Trophoblast cell (in vitro differentiated cells and primary cell): ENCODE measurements around the gene EP400.

Experiments
- DNase-seq, 2 donors: peaks; one replicate each; pipeline ENCODE4 v3.0.0-alpha.2; 2016
- H2AFZ ChIP-seq: 2 replicates; pipeline ENCODE4 v1.6.1; 2013; ENCODE audit warnings: low read length, moderate library complexity, mild to moderate bottlenecking; ENCODE audit not compliant: insufficient read depth, poor library complexity
- H2AK5ac ChIP-seq: 2 replicates; pipeline ENCODE4 v1.6.1; 2013; ENCODE audit warnings: mild to moderate bottlenecking, low read length
- H2BK120ac ChIP-seq: 2 replicates; pipeline ENCODE4 v1.6.1; 2013; ENCODE audit warnings: low read length, mild to moderate bottlenecking, moderate library complexity; ENCODE audit not compliant: insufficient read depth, poor library complexity
- H2BK12ac ChIP-seq: 2 replicates; pipeline ENCODE4 v1.6.1; 2013; ENCODE audit warnings: mild to moderate bottlenecking, low read length, moderate library complexity
- H2BK5ac ChIP-seq: 2 replicates; pipeline ENCODE4 v1.6.1; 2013; ENCODE audit warnings: low read length, low read depth, moderate library complexity, mild to moderate bottlenecking; ENCODE audit not compliant: poor library complexity
- H3K14ac ChIP-seq: 2 replicates; pipeline ENCODE4 v1.6.1; 2013; ENCODE audit warnings: mild to moderate bottlenecking, low read length
- H3K18ac ChIP-seq: 2 replicates; pipeline ENCODE4 v1.6.1; 2013; ENCODE audit warnings: mild to moderate bottlenecking, low read length
- H3K23ac ChIP-seq: 2 replicates; pipeline ENCODE4 v1.6.1; 2013; ENCODE audit warnings: low read length
- H3K27ac ChIP-seq: 2 replicates; pipeline ENCODE4 v1.5.1; 2013; ENCODE audit warnings: low read depth, mild to moderate bottlenecking, inconsistent platforms, low read length, moderate library complexity
- H3K27me3 ChIP-seq: 2 replicates; pipeline ENCODE4 v1.6.1; 2013; ENCODE audit warnings: inconsistent platforms, mild to moderate bottlenecking, low read length, moderate library complexity; ENCODE audit not compliant: insufficient read depth
- H3K36me3 ChIP-seq, 2 experiments: 1 replicate in 1 of 2; 2 replicates in 1 of 2; pipeline ENCODE4 v1.6.1; 2013; ENCODE audit warnings: low read length in 2 of 2, mild to moderate bottlenecking in 2 of 2, moderate library complexity in 1 of 2; ENCODE audit not compliant: insufficient read depth in 2 of 2, control insufficient read depth in 1 of 2
- H3K4ac ChIP-seq: 2 replicates; pipeline ENCODE4 v1.6.1; 2013; ENCODE audit warnings: low read depth, mild to moderate bottlenecking, low read length, moderate library complexity
- H3K4me1 ChIP-seq, 2 experiments: 1 replicate in 1 of 2; 2 replicates in 1 of 2; pipeline ENCODE4 v1.6.1; 2013; ENCODE audit warnings: low read length in 2 of 2, mild to moderate bottlenecking in 2 of 2, moderate library complexity in 1 of 2; ENCODE audit not compliant: insufficient read depth in 2 of 2, control insufficient read depth in 1 of 2
- H3K4me2 ChIP-seq: 2 replicates; pipeline ENCODE4 v1.6.1; 2013; ENCODE audit warnings: inconsistent platforms, mild to moderate bottlenecking, low read length, moderate library complexity
- H3K4me3 ChIP-seq: 2 replicates; pipeline ENCODE4 v1.5.1; 2013; ENCODE audit warnings: mild to moderate bottlenecking, low read depth, low read length, inconsistent platforms
- H3K79me1 ChIP-seq: one replicate; pipeline ENCODE4 v1.6.1; 2013; ENCODE audit warnings: low read length
- H3K79me2 ChIP-seq: 2 replicates; pipeline ENCODE4 v1.6.1; 2013; ENCODE audit warnings: low read length, mild to moderate bottlenecking; ENCODE audit not compliant: control insufficient read depth, insufficient read depth, poor library complexity
- H3K9ac ChIP-seq: 2 replicates; pipeline ENCODE4 v1.6.1; 2013; ENCODE audit warnings: mild to moderate bottlenecking, low read length
- H3K9me3 ChIP-seq: 2 replicates; pipeline ENCODE4 v1.6.1; 2013; ENCODE audit warnings: low read depth, mild to moderate bottlenecking, control low read depth, inconsistent platforms, low read length; ENCODE audit not compliant: insufficient read depth
- H4K12ac ChIP-seq: 2 replicates; pipeline ENCODE4 v1.6.1; 2013; ENCODE audit warnings: low read depth, mild to moderate bottlenecking, low read length, moderate library complexity
- H4K8ac ChIP-seq: 2 replicates; pipeline ENCODE4 v1.6.1; 2013; ENCODE audit warnings: low read depth, mild to moderate bottlenecking, low read length, moderate library complexity
- H4K91ac ChIP-seq: one replicate; pipeline ENCODE4 v1.6.1; 2013; ENCODE audit warnings: low read depth, mild to moderate bottlenecking, low read length, moderate library complexity
- WGBS: extraction: QIAGEN DNeasy Blood & Tissue Kit; methylation state at CpG from one replicate; pipeline ENCODE4 v1.1.7; 2013; ENCODE audit warnings: missing lambda C conversion rate; ENCODE audit not compliant: insufficient read length, insufficient coverage; ENCODE audit errors: extremely low coverage; 5-methylcytosine and 5-hydroxymethylcytosine counted together

The EP400 gene

GRCh38 chr12:131905630-131906091, 44.1 kb upstream of the EP400 start:
- Histone ChIP-seq H2BK5ac (no peak overlapping the region), H2BK12ac (no peak overlapping the region), H3K23ac (no peak overlapping the region), H3K14ac (no peak overlapping the region), H4K8ac (no peak overlapping the region), H3K4me3 (no peak overlapping the region), H3K18ac (no peak overlapping the region), H2AK5ac (no peak overlapping the region), H3K79me1 (no peaks in the 10 kb centered on the region), H3K9ac (no peak overlapping the region), H3K27me3 (no peaks in the 10 kb centered on the region), H3K9me3 (no peaks in the 10 kb centered on the region), H3K4me2 (no peak overlapping the region), H2BK120ac (no peak overlapping the region), H3K4me1 (peaks cover under 1% of the 10 kb centered on the region in 2 experiments), H3K4ac (no peak overlapping the region), H2AFZ (no peak overlapping the region), H4K12ac (no peak overlapping the region), H3K79me2 (peaks cover 11% of the 10 kb centered on the region), H3K27ac (no peak overlapping the region), H3K36me3 (peaks cover 68 to 70% of the 10 kb centered on the region in 2 experiments), H4K91ac (no peak overlapping the region)
- WGBS = no CpG with 5 or more reads among the region's 15 CpGs
- DNase-seq = no peak

DNA sequence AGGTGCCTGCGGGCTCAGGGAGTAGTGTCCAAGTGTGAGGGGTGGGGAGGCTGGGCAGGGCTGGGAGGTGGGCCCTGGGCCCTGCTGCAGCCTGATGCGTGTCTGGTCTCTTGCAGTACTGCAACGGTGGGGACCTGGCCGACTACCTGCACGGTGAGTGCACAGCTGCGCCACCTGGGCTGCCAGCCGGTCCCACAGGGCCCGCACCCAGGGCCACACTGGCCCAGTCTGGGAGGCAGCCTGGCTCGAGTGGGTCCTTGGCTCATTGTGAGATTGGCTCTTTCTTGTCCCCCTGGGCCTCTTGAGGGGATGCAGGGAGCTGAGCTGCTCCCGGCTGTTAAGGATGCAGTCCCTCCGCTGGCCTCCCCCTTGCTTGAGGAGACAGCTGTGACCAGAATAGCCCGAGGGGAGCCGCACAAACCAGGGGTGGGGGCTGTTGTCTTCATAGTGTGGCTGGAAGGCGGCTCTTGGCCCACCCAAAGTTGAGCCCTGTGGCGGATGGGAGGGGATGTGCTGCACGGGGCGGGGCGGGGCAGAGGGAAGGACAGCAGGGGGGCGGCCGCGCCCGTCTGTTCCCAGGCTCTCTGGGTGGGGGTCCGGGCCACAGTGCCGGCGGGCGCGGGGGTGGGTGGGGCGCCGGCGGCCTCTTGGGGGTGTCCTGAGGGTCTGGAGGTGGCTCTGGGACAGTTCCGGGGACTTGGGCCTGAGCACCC, 42.2 kb upstream of the EP400 start:
- H3K36me3 ChIP-seq = peaks cover 77 to 79% of the 10 kb centered on the region in 2 experiments
- H2AK5ac ChIP-seq = no peak overlapping the region
- H2BK5ac ChIP-seq = no peak overlapping the region
- H3K79me2 ChIP-seq = peaks cover 2% of the 10 kb centered on the region
- H2BK12ac ChIP-seq = no peak overlapping the region
- H3K27me3 ChIP-seq = no peaks in the 10 kb centered on the region
- no peak overlapping the region for H3K27ac ChIP-seq
- no peak overlapping the region for H4K8ac ChIP-seq
- no peak overlapping the region for H2BK120ac ChIP-seq
- H3K18ac ChIP-seq = no peak overlapping the region
- H3K4me1 ChIP-seq = no peaks in the 10 kb centered on the region
- H4K12ac ChIP-seq = no peak overlapping the region
- no peak overlapping the region for H4K91ac ChIP-seq
- DNase-seq = no peak
- H2AFZ ChIP-seq = no peak overlapping the region
- H3K79me1 ChIP-seq = no peaks in the 10 kb centered on the region
- no peak overlapping the region for H3K14ac ChIP-seq
- no peak overlapping the region for H3K9ac ChIP-seq
- no peak overlapping the region for H3K4ac ChIP-seq
- no peak overlapping the region for H3K23ac ChIP-seq
- no CpG with 5 or more reads among the region's 31 CpGs for WGBS
- no peak overlapping the region for H3K4me3 ChIP-seq
- no peak overlapping the region for H3K4me2 ChIP-seq
- H3K9me3 ChIP-seq = peaks cover 3% of the 10 kb centered on the region

DNA sequence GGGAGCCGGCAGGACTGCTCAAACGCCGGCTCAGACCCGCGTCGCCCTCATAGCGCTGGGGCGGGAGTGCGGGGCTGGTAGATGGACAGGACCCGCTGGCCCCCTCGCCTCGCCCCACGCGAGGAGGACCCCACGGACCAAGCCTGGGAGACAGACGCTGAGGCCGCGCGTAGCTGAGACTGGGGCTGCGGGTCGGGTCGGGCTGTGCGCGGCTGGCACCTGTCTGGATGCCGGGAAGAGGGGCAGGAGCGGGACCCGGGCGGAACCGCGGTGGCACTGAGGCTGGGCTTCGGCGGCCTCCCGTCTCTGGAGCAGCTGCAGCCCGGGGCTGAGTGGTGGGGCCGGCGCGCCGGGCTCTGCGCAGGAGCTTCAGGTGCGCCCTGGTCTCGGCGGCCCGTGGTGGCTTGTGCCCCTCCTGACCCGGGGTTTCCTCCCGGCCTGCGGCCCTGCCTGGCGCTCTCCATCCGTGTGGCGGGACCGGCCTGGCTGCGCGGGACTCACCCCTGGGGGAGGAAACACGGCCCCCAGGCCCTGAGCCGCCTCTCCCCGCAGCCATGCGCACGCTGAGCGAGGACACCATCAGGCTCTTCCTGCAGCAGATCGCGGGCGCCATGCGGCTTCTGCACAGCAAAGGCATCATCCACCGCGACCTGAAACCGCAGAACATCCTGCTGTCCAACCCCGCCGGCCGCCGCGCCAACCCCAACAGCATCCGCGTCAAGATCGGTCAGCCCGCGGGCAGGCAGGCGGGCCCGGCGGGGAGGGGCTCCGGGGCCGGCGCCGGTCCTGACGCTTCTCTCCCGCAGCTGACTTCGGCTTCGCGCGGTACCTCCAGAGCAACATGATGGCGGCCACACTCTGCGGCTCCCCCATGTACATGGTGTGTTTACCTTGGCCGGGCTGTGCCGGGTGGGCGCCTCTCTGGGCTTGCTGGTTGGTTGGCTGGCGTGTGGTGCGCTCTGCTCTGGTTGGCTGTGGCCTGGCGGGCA, 41.4 kb upstream of the EP400 start:
- H4K8ac ChIP-seq = no peak overlapping the region
- H3K4me1 ChIP-seq = no peaks in the 10 kb centered on the region
- no peak for DNase-seq
- H3K79me1 ChIP-seq = no peaks in the 10 kb centered on the region
- H3K9me3 ChIP-seq = peaks cover 3% of the 10 kb centered on the region
- no peak overlapping the region for H4K91ac ChIP-seq
- H3K36me3 ChIP-seq = peaks cover 80 to 83% of the 10 kb centered on the region in 2 experiments
- H2AFZ ChIP-seq = no peak overlapping the region
- no peak overlapping the region for H2BK5ac ChIP-seq
- WGBS = no CpG with 5 or more reads among the region's 96 CpGs
- no peak overlapping the region for H3K9ac ChIP-seq
- no peak overlapping the region for H3K4me2 ChIP-seq
- no peak overlapping the region for H3K4ac ChIP-seq
- no peak overlapping the region for H3K4me3 ChIP-seq
- H3K14ac ChIP-seq = no peak overlapping the region
- H3K18ac ChIP-seq = no peak overlapping the region
- no peak overlapping the region for H3K27ac ChIP-seq
- no peaks in the 10 kb centered on the region for H3K27me3 ChIP-seq
- no peak overlapping the region for H2BK120ac ChIP-seq
- H3K23ac ChIP-seq = no peak overlapping the region
- peaks cover under 1% of the 10 kb centered on the region for H3K79me2 ChIP-seq
- no peak overlapping the region for H4K12ac ChIP-seq
- no peak overlapping the region for H2BK12ac ChIP-seq
- no peak overlapping the region for H2AK5ac ChIP-seq

- no peak for DNase-seq
- Histone ChIP-seq H3K36me3 (peaks cover 83 to 87% of the 10 kb centered on the region in 2 experiments), H3K79me2 (no peaks in the 10 kb centered on the region), H3K4me1 (no peaks in the 10 kb centered on the region), H2BK5ac (no peak overlapping the region), H2AFZ (no peak overlapping the region), H3K23ac (no peak overlapping the region), H3K27ac (no peak overlapping the region), H3K9me3 (peaks cover 3% of the 10 kb centered on the region), H3K14ac (no peak overlapping the region), H3K4ac (no peak overlapping the region), H2BK12ac (no peak overlapping the region), H4K8ac (no peak overlapping the region), H3K79me1 (no peaks in the 10 kb centered on the region), H3K4me2 (no peak overlapping the region), H2AK5ac (no peak overlapping the region), H3K18ac (no peak overlapping the region), H2BK120ac (no peak overlapping the region), H4K91ac (no peak overlapping the region), H4K12ac (no peak overlapping the region), H3K27me3 (no peaks in the 10 kb centered on the region), H3K4me3 (no peak overlapping the region), H3K9ac (no peak overlapping the region)
- no CpG with 5 or more reads among the region's 61 CpGs for WGBS
Observed at GRCh38 chr12:131909081-131909751, 40.5 kb upstream of the EP400 start.
